Mammary epithelial cell (primary cell): ENCODE measurements around the gene TSGA10IP.

Experiments
- CTCF ChIP-seq, 2 donors: IDR thresholded peaks in 1 of 2; conservative IDR thresholded peaks in 1 of 2; 2 replicates each; pipeline ENCODE4 v1.5.1; 2011 to 2012; ENCODE audit warnings: inconsistent platforms in 2 of 2, low read length in 2 of 2, mild to moderate bottlenecking in 2 of 2, control low read depth in 1 of 2, low read depth in 1 of 2; ENCODE audit not compliant: insufficient read depth in 1 of 2; ENCODE audit errors: extremely low read depth in 1 of 2
- EZH2 ChIP-seq: IDR thresholded peaks from 2 replicates; pipeline ENCODE4 v1.6.1; 2012; ENCODE audit warnings: low read length, inconsistent platforms, borderline replicate concordance

GRCh38 chr11:65979261-65979759 lies 34.0 kb downstream of the TSGA10IP start:
- TF ChIP-seq EZH2: no peak
- TF ChIP-seq CTCF (conservative IDR thresholded peaks at IDR 0.05 in 1 of 2, IDR thresholded peaks at IDR 0.05 in 1 of 2; ENCODE audit: extremely low read depth in 1 of 2, insufficient read depth in 1 of 2, low read depth in 1 of 2, low read length in 2 of 2): no peak
